HEK293 (cell line): Measurements from ENCODE around the gene PKDCC.

ENCODE experiments used
- CTCF ChIA-PET: fragments of 350-600 bp; formaldehyde crosslinking; extraction: SDS; loops from one replicate; lab custom pipeline; 2021; ENCODE audit warnings: antibody characterized with exemption; lab: Yijun Ruan, JAX
- POLR2A ChIA-PET: fragments of 300-600 bp; formaldehyde crosslinking; extraction: SDS; loops from one replicate; lab custom pipeline; 2020; ENCODE audit warnings: antibody characterized with exemption, inconsistent platforms; lab: Yijun Ruan, JAX
- H3K27ac ChIP-seq: fragments of 200-500 bp; sonication (Bioruptor generic); 2 replicates; pipeline ENCODE4 v1.5.1; 2014; ENCODE audit warnings: low read depth, low read length, control low read depth, inconsistent platforms; ENCODE audit errors: extremely low read depth
- H3K36me3 ChIP-seq, 2 experiments: fragments of 200-500 bp in 1 of 2; sonication (Bioruptor generic) in 1 of 2; 1 replicate in 1 of 2; 2 replicates in 1 of 2; pipeline ENCODE4 v1.5.1; 2014 to 2017; ENCODE audit warnings: inconsistent platforms in 2 of 2, low read length in 2 of 2; ENCODE audit not compliant: control insufficient read depth in 2 of 2, insufficient read depth in 1 of 2
- H3K4me1 ChIP-seq: fragments of 200-500 bp; sonication (Bioruptor generic); 2 replicates; pipeline ENCODE4 v1.5.1; 2014; ENCODE audit warnings: mild to moderate bottlenecking, low read length, inconsistent platforms; ENCODE audit not compliant: control insufficient read depth, insufficient read depth
- H3K4me3 ChIP-seq: 2 replicates; pipeline ENCODE4 v1.5.1; 2011; ENCODE audit warnings: low read depth, mild to moderate bottlenecking, control low read depth, low read length, moderate library complexity
- H3K9me3 ChIP-seq: fragments of 200-500 bp; sonication (Bioruptor generic); 2 replicates; pipeline ENCODE4 v1.5.1; 2014; ENCODE audit warnings: low read depth, low read length, inconsistent platforms; ENCODE audit not compliant: control insufficient read depth, insufficient read depth
- KLF10 ChIP-seq: fragments of 450-650 bp; IDR thresholded peaks from 2 replicates; pipeline ENCODE4 v1.5.1; 2018; ENCODE audit warnings: missing biosample characterization, mild to moderate bottlenecking, missing genetic modification characterization
- REST ChIP-seq: fragments of 450-650 bp; formaldehyde crosslinking; IDR thresholded peaks from 2 replicates; pipeline ENCODE4 v1.5.1; 2016; ENCODE audit warnings: missing biosample characterization, missing genetic modification characterization
- TRIM28 ChIP-seq: IDR thresholded peaks from 2 replicates; pipeline ENCODE4 v1.6.1; 2011; ENCODE audit warnings: low read length, control low read depth, borderline replicate concordance
- WT1 ChIP-seq: fragments of 450-650 bp; formaldehyde crosslinking; IDR thresholded peaks from 2 replicates; pipeline ENCODE4 v1.5.1; 2016; ENCODE audit warnings: missing biosample characterization, missing genetic modification characterization
- ZBTB1 ChIP-seq: fragments of 450-650 bp; formaldehyde crosslinking; IDR thresholded peaks from 2 replicates; pipeline ENCODE4 v1.5.1; 2016; ENCODE audit warnings: missing biosample characterization, missing genetic modification characterization
- ZBTB21 ChIP-seq: fragments of 450-650 bp; formaldehyde crosslinking; IDR thresholded peaks from 2 replicates; pipeline ENCODE4 v1.5.1; 2017; ENCODE audit warnings: missing biosample characterization, missing genetic modification characterization
- ZBTB8A ChIP-seq: fragments of 450-650 bp; formaldehyde crosslinking; IDR thresholded peaks from 2 replicates; pipeline ENCODE4 v1.5.1; 2016; ENCODE audit warnings: missing biosample characterization, missing genetic modification characterization
- ZFHX2 ChIP-seq: fragments of 450-650 bp; formaldehyde crosslinking; conservative IDR thresholded peaks from 2 replicates; pipeline ENCODE4 v1.5.1; 2016; ENCODE audit warnings: missing biosample characterization, missing genetic modification characterization
- ZFP3 ChIP-seq: fragments of 450-650 bp; formaldehyde crosslinking; IDR thresholded peaks from 2 replicates; pipeline ENCODE4 v1.5.1; 2016; ENCODE audit warnings: low read depth, missing biosample characterization, missing genetic modification characterization
- ZNF112 ChIP-seq: fragments of 450-650 bp; formaldehyde crosslinking; IDR thresholded peaks from 2 replicates; pipeline ENCODE4 v1.5.0; 2017; ENCODE audit warnings: missing biosample characterization, missing genetic modification characterization
- ZNF169 ChIP-seq: fragments of 450-650 bp; formaldehyde crosslinking; IDR thresholded peaks from 2 replicates; pipeline ENCODE4 v1.5.1; 2016; ENCODE audit warnings: missing biosample characterization, missing genetic modification characterization
- ZNF175 ChIP-seq: fragments of 450-650 bp; formaldehyde crosslinking; IDR thresholded peaks from 2 replicates; pipeline ENCODE4 v1.5.1; 2016; ENCODE audit warnings: missing biosample characterization, missing genetic modification characterization
- ZNF2 ChIP-seq: fragments of 450-650 bp; formaldehyde crosslinking; IDR thresholded peaks from 2 replicates; pipeline ENCODE4 v1.5.1; 2016; ENCODE audit warnings: missing biosample characterization, missing genetic modification characterization
- ZNF311 ChIP-seq: fragments of 450-650 bp; formaldehyde crosslinking; IDR thresholded peaks from 2 replicates; pipeline ENCODE4 v1.5.1; 2017; ENCODE audit warnings: missing biosample characterization, missing genetic modification characterization, borderline replicate concordance
- ZNF341 ChIP-seq: fragments of 450-650 bp; formaldehyde crosslinking; IDR thresholded peaks from 2 replicates; pipeline ENCODE4; 2016; ENCODE audit warnings: low read depth, missing biosample characterization, missing genetic modification characterization
- ZNF366 ChIP-seq: fragments of 450-650 bp; formaldehyde crosslinking; conservative IDR thresholded peaks from 2 replicates; pipeline ENCODE4 v1.5.1; 2016; ENCODE audit warnings: missing biosample characterization, missing genetic modification characterization
- ZNF391 ChIP-seq: fragments of 450-650 bp; formaldehyde crosslinking; IDR thresholded peaks from 2 replicates; pipeline ENCODE4 v1.5.1; 2016; ENCODE audit warnings: low read depth, missing biosample characterization, missing genetic modification characterization, borderline replicate concordance
- ZNF488 ChIP-seq: fragments of 450-650 bp; formaldehyde crosslinking; IDR thresholded peaks from 2 replicates; pipeline ENCODE4 v1.5.1; 2016; ENCODE audit warnings: missing biosample characterization, missing genetic modification characterization
- ZNF513 ChIP-seq: fragments of 450-650 bp; IDR thresholded peaks from 2 replicates; pipeline ENCODE4 v1.5.1; 2018; ENCODE audit warnings: missing biosample characterization, missing genetic modification characterization
- ZNF600 ChIP-seq: fragments of 450-650 bp; formaldehyde crosslinking; IDR thresholded peaks from 2 replicates; pipeline ENCODE4 v1.5.1; 2016; ENCODE audit warnings: missing biosample characterization, missing genetic modification characterization
- ZNF660 ChIP-seq: fragments of 450-650 bp; IDR thresholded peaks from 2 replicates; pipeline ENCODE4 v1.5.1; 2018; ENCODE audit warnings: missing biosample characterization, mild to moderate bottlenecking, missing genetic modification characterization
- ZNF701 ChIP-seq: fragments of 450-650 bp; formaldehyde crosslinking; IDR thresholded peaks from 2 replicates; pipeline ENCODE4 v1.5.1; 2016; ENCODE audit warnings: missing biosample characterization, missing genetic modification characterization
- ZNF747 ChIP-seq: fragments of 450-650 bp; formaldehyde crosslinking; IDR thresholded peaks from 2 replicates; pipeline ENCODE4 v1.5.1; 2016; ENCODE audit warnings: missing biosample characterization, missing genetic modification characterization
- ZNF791 ChIP-seq: fragments of 450-650 bp; formaldehyde crosslinking; IDR thresholded peaks from 2 replicates; pipeline ENCODE4 v1.5.1; 2016; ENCODE audit warnings: missing biosample characterization, missing genetic modification characterization
- ZSCAN16 ChIP-seq: fragments of 450-650 bp; formaldehyde crosslinking; IDR thresholded peaks from 2 replicates; pipeline ENCODE4 v1.5.1; 2016; ENCODE audit warnings: missing biosample characterization, missing genetic modification characterization
- ZSCAN30 ChIP-seq: fragments of 450-650 bp; IDR thresholded peaks from 2 replicates; pipeline ENCODE4 v1.5.1; 2018; ENCODE audit warnings: missing biosample characterization, mild to moderate bottlenecking, missing genetic modification characterization, moderate library complexity
- TF ChIP-seq, protein P1 (sequence below): fragments of 450-650 bp; formaldehyde crosslinking; IDR thresholded peaks from 2 replicates; pipeline ENCODE4 v1.5.1; 2016; ENCODE audit warnings: missing biosample characterization, missing genetic modification characterization

The PKDCC gene

DNA sequence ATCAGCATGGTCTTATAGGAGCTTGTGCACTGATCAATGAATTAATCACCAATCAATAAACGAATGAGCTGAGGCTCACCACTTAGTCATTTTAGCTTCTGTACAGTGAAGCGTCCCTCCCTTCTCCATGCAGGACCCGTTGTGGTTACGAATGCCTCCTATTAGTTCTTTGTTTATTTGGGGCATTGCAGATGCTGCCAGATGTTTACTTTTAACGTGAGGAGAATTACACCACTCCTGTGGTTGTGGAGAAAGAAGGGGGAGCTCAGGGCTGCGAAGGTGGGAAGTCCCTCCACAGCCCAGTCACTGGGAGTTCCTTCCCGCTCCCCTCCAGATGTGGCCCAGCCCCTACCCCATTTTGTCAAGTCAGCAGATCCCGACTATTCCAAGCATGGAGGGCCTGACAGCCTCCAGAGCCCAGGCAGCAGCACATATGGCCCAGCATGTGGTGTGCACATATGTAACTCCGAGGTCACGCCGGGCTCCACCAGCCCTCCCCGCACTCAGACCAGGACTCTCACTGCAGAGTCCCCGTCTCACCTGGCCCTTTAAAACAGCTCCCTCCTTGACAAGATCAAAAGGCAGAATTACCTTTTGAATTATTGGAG lies 20.9 kb downstream of the PKDCC start:
- TF ChIP-seq ZBTB1 (tag by site-specific recombination) = no peak
- TF ChIP-seq ZNF112 = no peak
- TF ChIP-seq ZBTB8A = no peak
- no peak for TF ChIP-seq ZNF169 (tag by site-specific recombination)
- no peak for TF ChIP-seq ZFHX2
- TF ChIP-seq WT1 (tag by site-specific recombination) = no peak
- no peak for TF ChIP-seq ZNF600 (tag by site-specific recombination)
- TF ChIP-seq REST (tag by site-specific recombination) = no peak
- H3K36me3 ChIP-seq = no peaks in the 10 kb centered on the region
- H3K4me1 ChIP-seq = peaks cover 12% of the 10 kb centered on the region
- POLR2A ChIA-PET = no interaction called here
- CTCF ChIA-PET = interaction anchor here (0.5 to 0.9 kb wide), 2 partner anchors 17 to 18 kb away, joined by 3 read pairs; no protein-coding TSS in a partner anchor
- H3K27ac ChIP-seq = no peak overlapping the region
- H3K9me3 ChIP-seq = no peaks in the 10 kb centered on the region
- no peak overlapping the region for H3K4me3 ChIP-seq

DNA sequence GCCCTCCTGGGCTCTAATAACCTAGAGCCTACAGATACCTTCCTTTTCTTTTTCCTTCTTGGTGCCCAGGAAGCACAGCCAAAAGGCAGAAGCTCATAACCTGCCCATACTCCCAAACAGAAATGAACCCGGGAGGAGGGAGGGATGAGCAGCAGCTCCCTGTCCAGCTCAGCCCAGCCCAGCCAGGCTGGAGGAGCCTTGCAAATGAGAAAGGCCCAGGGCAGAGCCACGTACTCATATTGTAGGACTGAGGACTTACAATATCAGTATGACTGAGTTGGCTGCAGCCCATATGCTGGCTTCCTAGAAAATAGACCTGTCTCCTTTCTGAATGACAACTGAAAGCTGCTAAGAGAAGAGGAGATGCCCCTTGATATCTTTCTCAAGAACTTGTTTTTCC lies 21.7 kb downstream of the PKDCC start:
- Histone ChIP-seq H3K36me3 (no peaks in the 10 kb centered on the region), H3K9me3 (no peaks in the 10 kb centered on the region)
- TF ChIP-seq ZNF701 (no peak), ZNF341 (tag by site-specific recombination) (no peak), ZNF311 (tag by site-specific recombination) (no peak), ZNF660 (tag by site-specific recombination) (no peak), ZBTB21 (tag by site-specific recombination) (no peak), ZFP3 (tag by site-specific recombination) (no peak), ZNF391 (tag by site-specific recombination) (no peak), ZNF791 (tag by site-specific recombination) (no peak), TRIM28 (no peak)
- TF ChIP-seq, all 188 proteins: peak for 0
- H3K4me1 ChIP-seq = peaks cover 3% of the 10 kb centered on the region
- ChIA-PET POLR2A (interaction anchor here (0.6 kb wide), 1 partner anchor 12 kb away, joined by 4 read pairs; no protein-coding TSS in a partner anchor), CTCF (interaction anchor here (0.9 kb wide), 1 partner anchor 17 kb away, joined by 3 read pairs; no protein-coding TSS in a partner anchor)
- H3K4me3 ChIP-seq = no peak overlapping the region
- no peak overlapping the region for H3K27ac ChIP-seq

- Histone ChIP-seq H3K4me1 (no peaks in the 10 kb centered on the region; the same call in 1 of the 2 replicates), H3K36me3 (no peaks in the 10 kb centered on the region), H3K27ac (no peak overlapping the region), H3K4me3 (no peak overlapping the region), H3K9me3 (no peaks in the 10 kb centered on the region)
- CTCF ChIA-PET = interaction anchor here (0.7 to 2.2 kb wide), 5 partner anchors 11 to 218 kb away, joined by 3 to 12 read pairs (median 3); no protein-coding TSS in a partner anchor
- POLR2A ChIA-PET = no interaction called here
- TF ChIP-seq, protein P1, sequence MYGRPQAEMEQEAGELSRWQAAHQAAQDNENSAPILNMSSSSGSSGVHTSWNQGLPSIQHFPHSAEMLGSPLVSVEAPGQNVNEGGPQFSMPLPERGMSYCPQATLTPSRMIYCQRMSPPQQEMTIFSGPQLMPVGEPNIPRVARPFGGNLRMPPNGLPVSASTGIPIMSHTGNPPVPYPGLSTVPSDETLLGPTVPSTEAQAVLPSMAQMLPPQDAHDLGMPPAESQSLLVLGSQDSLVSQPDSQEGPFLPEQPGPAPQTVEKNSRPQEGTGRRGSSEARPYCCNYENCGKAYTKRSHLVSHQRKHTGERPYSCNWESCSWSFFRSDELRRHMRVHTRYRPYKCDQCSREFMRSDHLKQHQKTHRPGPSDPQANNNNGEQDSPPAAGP (tag by site-specific recombination) = no peak
- TF ChIP-seq ZSCAN30 = no peak
- TF ChIP-seq ZNF2 = no peak
- no peak for TF ChIP-seq ZNF175 (tag by site-specific recombination)
- no peak for TF ChIP-seq ZNF391 (tag by site-specific recombination)
- TF ChIP-seq KLF10 = no peak
- TF ChIP-seq ZNF488 = no peak
- no peak for TF ChIP-seq ZSCAN16 (tag by site-specific recombination)
- TF ChIP-seq ZNF366 (tag by site-specific recombination) = no peak
- TF ChIP-seq ZNF747 (tag by site-specific recombination) = no peak
- no peak for TF ChIP-seq ZNF513 (tag by site-specific recombination)
Measured at GRCh38 chr2:42071791-42072190, 24.0 kb downstream of the PKDCC start.
